GM12801 (cell line): ENCODE results near the gene KCNS1.

Source experiments
- CTCF ChIP-seq: IDR thresholded peaks from one replicate; pipeline ENCODE4 v1.5.1; 2011; ENCODE audit warnings: control low read depth; ENCODE audit not compliant: insufficient read length; ENCODE audit errors: extremely low read depth

The KCNS1 gene

DNA sequence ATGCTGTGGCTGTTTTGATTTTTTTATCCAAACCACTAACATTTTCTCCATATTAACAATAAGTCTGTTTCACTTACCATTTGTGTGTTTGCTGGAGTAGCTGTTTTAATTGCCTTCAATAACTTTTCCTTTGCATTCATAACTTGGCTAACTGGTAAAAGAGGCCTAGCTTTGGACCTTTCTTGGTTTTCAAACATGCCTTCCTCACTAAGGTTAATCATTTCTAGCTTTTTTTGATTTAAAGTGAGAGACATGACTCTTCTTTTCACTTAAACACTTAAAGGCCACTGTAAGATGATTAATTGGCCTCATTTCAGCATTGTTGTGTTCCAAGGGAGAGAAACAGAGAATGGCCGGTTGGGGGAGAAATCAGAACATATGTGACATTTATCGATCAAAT lies 20.5 kb upstream of the KCNS1 start:
- TF ChIP-seq CTCF, result no peak

DNA sequence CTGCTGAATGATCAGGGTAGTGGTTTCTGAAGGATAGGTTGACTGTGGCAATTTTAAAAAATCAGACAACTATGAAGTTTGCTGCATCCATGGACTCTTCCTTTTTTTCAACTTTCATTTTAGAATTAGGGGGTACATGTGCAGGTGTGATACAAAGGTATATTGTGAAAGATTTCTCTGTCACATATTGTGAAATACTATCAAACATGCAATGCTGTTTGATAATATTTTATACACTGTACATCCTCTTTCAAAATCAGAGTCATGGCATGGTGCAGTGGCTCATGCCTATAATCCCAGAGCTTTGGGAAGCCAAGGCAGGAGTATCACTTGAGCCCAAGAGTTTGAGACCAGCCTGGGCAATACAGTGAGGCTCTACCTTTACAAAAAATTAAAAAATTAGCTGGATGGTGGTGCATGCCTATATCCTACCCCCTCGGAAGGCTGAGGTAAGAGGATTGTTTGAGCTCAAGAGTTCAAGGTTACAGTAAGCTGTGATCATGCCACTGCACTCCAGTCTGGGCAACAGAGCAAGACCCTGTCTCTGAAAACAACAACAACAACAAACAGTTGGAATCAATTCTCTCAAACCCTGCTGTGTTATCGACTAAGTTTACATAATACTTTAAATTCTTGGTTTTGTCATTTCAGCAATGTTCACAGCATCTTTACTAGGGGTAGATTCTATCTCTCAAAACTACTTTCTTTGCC lies 18.8 kb upstream of the KCNS1 start:
- no peak for TF ChIP-seq CTCF

DNA sequence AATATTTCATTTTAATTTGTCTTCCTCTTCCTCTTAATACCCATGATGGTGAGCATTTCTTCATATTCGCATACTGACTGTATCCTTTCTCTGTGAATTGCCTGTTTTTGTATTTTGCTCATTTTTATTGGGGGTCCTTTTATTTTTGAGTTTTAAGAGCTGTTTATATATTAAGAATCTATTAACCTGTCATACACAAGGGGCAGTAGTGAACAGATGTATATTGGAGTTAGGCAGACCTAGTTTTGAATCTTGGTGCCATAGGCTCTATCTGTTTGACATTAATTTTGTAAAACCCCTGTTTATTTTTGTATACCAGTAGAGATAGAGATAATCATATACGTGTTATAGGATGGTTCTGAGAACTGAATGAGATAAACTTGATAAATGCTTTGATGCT lies 17.1 kb upstream of the KCNS1 start:
- no peak for TF ChIP-seq CTCF

- TF ChIP-seq CTCF, result no peak
These were observed 16.7 kb upstream of the KCNS1 start for GRCh38 chr20:45117581-45117980.

DNA sequence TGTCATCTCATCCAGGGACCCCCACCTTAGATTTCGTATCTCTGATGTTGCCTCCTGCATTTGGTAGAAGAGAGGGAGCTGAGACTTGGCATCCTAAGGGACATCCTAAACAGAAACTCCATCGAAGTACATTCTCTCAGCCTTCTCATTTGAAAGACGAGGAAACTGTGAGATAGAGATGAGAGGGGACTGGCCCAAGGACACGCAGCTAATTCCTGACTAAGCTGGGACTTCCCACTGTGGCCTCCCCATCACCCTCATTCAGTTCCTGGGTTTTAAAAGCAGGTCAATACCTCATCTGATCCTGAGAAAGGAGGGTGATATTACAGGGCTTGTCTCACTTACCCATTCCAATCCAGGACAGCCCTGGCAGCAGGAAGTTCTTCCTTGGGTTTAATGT lies 14.9 kb upstream of the KCNS1 start:
- no peak for TF ChIP-seq CTCF

DNA sequence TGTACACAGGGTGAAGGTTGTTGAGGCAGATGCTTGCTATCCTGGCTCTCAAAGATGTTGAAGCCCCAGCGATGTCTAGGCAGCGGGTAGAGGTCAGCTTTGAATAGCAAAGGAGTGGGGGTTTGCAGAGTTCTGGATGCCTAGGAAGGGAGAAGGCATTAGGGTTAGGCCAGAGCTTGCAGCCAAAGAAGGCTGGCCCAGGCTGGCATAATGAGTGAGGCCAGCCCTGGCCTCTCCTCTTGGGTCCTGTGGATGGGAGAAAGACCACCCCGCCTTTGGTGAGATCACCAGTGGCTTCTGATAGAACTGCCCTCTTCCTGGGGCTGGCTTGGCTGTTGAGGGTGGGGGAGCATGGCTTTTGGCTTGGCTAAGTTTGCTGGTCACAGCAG lies 14.5 kb upstream of the KCNS1 start:
- TF ChIP-seq CTCF, result no peak

DNA sequence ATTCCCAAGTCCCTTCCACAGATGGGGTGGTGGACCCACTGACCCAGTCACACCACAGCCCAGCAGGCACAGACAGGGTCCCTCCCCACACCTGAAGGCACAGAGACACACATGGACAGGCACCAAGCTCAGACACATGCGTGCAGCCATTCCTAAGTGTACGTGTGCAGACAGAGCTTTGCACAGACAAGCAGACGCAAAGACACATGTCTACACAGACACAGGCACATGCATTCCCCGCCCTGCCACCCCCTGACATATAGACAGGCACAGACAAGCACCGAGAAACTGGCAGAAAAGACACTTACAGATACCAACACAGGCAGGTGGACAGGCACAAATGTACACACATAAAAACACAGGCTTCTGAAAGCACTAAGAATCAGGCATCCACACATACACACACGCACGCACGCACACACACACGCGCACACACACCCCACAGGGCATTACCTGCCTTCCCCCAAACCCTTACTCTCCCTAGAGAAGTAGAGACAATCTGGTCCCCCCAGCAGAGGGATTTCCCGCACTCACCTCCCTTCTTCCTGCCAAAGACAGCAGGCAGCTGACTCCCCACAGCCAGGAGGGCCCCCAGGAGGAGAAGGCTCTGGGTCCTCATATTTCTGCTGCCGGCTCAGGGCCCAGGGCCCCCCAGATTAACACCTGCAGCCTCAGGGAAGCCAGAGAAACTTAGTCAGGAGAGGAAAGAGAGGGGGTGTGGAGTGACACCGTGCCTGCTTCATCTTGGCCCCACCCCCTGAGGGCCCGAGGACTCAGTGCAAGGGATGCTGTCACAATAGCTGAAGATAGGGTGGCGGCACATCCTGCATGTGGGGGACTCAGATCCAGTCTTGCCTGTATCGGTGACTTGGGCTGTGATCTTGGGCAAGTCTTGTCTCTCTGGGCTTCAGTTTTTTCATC lies 13.8 kb upstream of the KCNS1 start, which contains the start of gene WFDC5:
TSS of gene WFDC5 (minus strand) at position 710 of the 921 bp plus-strand sequence. CDS start at position 619, 91 bp downstream.
- no peak for TF ChIP-seq CTCF
